ENCODE data around the gene FPGT. TPM values are rescaled to one million over a fixed set of nuclear protein-coding genes. Genes with fewer than 3 reads are reported as not detected.
"Not testable (repeated sequence)": the region's sequence is repeated elsewhere in the genome, so short reads cannot be mapped to it uniquely, and the experiment has no call there.

Gene FPGT
- total and polyA plus RNA-seq, 2 of the 8 experiments (the other 6 are each of a cell fraction or from before 2014, with no cell fraction given): 1.3 to 4.1 TPM

DNA sequence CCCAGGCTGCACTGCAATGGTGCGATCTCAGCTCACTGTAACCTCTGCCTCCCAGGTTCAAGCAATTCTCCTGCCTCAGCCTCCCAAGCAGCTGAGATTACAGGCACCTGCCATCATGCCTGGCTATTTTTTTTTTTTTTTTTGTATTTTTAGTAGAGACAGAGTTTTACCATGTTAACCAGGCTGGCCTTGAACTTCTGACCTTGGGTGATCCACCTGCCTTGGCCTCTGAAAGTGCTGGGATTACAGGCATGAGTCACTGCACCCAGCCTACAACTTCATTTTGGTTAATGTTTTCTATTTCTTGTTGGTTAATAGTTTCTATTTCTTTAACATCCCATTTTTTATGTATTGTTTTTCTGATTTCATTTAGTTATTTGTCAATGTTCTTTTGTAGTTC is 23.6 kb upstream of the FPGT start:
- H2BK15ac ChIP-seq (ENCODE audit: low read length); H3K14ac ChIP-seq (ENCODE audit: insufficient read length); H4K8ac ChIP-seq (ENCODE audit: extremely low read depth, insufficient read depth, low read length); H4K91ac ChIP-seq (replicated peaks; ENCODE audit: insufficient read length, low read length); H3K4me1 ChIP-seq (replicated peaks in 1 of 4; ENCODE audit: control insufficient read depth in 3 of 4, insufficient read depth in 4 of 4, low read length in 3 of 4); H2BK5ac ChIP-seq (ENCODE audit: low read depth, low read length); POLR2A ChIA-PET (ENCODE audit: partially characterized antibody); H2BK12ac ChIP-seq (ENCODE audit: low read depth, low read length); H3K36me3 ChIP-seq (ENCODE audit: control insufficient read depth in 2 of 4, insufficient read depth in 4 of 4, low read length in 3 of 4); H3K9me3 ChIP-seq (ENCODE audit: insufficient read depth in 2 of 2, low read depth in 1 of 2, low read length in 1 of 2); H2AFZ ChIP-seq (ENCODE audit: low read length); H3K9ac ChIP-seq (replicated peaks in 1 of 4; ENCODE audit: extremely low read depth in 1 of 4, low read depth in 3 of 4, low read length in 3 of 4); H3K27ac ChIP-seq (ENCODE audit: low read depth, low read length); H3K4ac ChIP-seq (replicated peaks; ENCODE audit: insufficient read length, low read depth, low read length); H3K18ac ChIP-seq (ENCODE audit: extremely low read depth, low read length); H3K4me2 ChIP-seq (ENCODE audit: insufficient read depth in 1 of 2, low read depth in 2 of 2, low read length in 2 of 2); FAIRE-seq; H3K56ac ChIP-seq (replicated peaks; ENCODE audit: insufficient read length, low read depth, low read length); H3K79me1 ChIP-seq (ENCODE audit: low read depth, low read length); H3K23ac ChIP-seq (ENCODE audit: insufficient read length); H3K23me2 ChIP-seq (ENCODE audit: low read depth, low read length); H3K79me2 ChIP-seq (ENCODE audit: control insufficient read depth in 1 of 2, insufficient read depth in 2 of 2, low read length in 2 of 2); H3K27me3 ChIP-seq (replicated peaks in 1 of 4; ENCODE audit: control insufficient read depth in 3 of 4, extremely low read depth in 1 of 4, insufficient read depth in 3 of 4, low read length in 3 of 4); H2BK20ac ChIP-seq (ENCODE audit: low read length); DNase-seq (ENCODE audit: low read depth in 1 of 2, low spot score in 2 of 2); H2BK120ac ChIP-seq (replicated peaks; ENCODE audit: low read depth, low read length); H4K5ac ChIP-seq (ENCODE audit: insufficient read length, low read depth, low read length); H2AK5ac ChIP-seq (ENCODE audit: low read depth, low read length); H3K4me3 ChIP-seq (ENCODE audit: extremely low read depth in 1 of 4, insufficient read depth in 2 of 4, low read depth in 3 of 4, low read length in 4 of 4); H4K20me1 ChIP-seq (replicated peaks in 1 of 2; ENCODE audit: control insufficient read depth in 1 of 2, insufficient read depth in 2 of 2, low read length in 2 of 2): not testable (repeated sequence)
- CTCF ChIA-PET (ENCODE audit: partially characterized antibody): interaction anchor here (0.6 kb wide), 1 partner anchor 363 kb away, joined by 6 read pairs; no protein-coding TSS in a partner anchor
- 90% methylated on average over 1 of the region's 1 CpG; no CpG with 5 or more reads in 1 of the 2 experiments for WGBS, 2 experiments (ENCODE audit: extremely low coverage in 1 of 2, insufficient coverage in 1 of 2, insufficient read length in 1 of 2, insufficient replicate concordance in 2 of 2, low coverage in 1 of 2, low lambda C conversion rate in 2 of 2, missing lambda C conversion rate in 1 of 2)

Data from H1 (cell line).